Kidney epithelial cell (primary cell): ENCODE measurements around the gene ANKFY1. TPM values are rescaled to one million over a fixed set of nuclear protein-coding genes. Genes with fewer than 3 reads are reported as not detected.
A peak's percentile ranks its signal among the peaks of the same experiment; 100 is the strongest.

Source experiments
- DNase-seq: peaks from one replicate; pipeline ENCODE4 v3.0.0-alpha.2; 2010; ENCODE audit warnings: low read depth
- H3K27me3 ChIP-seq: 2 replicates; pipeline ENCODE4 v1.6.0; 2011; ENCODE audit warnings: low read length; ENCODE audit not compliant: control insufficient read depth, insufficient read depth
- H3K36me3 ChIP-seq: 2 replicates; pipeline ENCODE4 v1.5.1; 2011; ENCODE audit warnings: low read length; ENCODE audit not compliant: control insufficient read depth, insufficient read depth
- H3K4me3 ChIP-seq: 2 replicates; pipeline ENCODE4 v1.5.1; 2011; ENCODE audit warnings: low read depth, mild to moderate bottlenecking, control low read depth, low read length
- total RNA-seq: library from RNA; depleted of rRNA; stranded (reverse); fragments of >200 nt; gene quantifications from 2 replicates; pipeline ENCODE4 v1.2.3, GENCODE V29; 2015
- TF ChIP-seq, protein P1 (sequence below): IDR thresholded peaks from 2 replicates; pipeline ENCODE4 v1.5.1; 2011; ENCODE audit warnings: mild to moderate bottlenecking, moderate library complexity, low read length, control low read depth, inconsistent platforms; ENCODE audit not compliant: insufficient read depth, poor library complexity, severe bottlenecking

The ANKFY1 gene
- total RNA-seq, 1 donor from 2014 or later = 39.4 TPM

DNA sequence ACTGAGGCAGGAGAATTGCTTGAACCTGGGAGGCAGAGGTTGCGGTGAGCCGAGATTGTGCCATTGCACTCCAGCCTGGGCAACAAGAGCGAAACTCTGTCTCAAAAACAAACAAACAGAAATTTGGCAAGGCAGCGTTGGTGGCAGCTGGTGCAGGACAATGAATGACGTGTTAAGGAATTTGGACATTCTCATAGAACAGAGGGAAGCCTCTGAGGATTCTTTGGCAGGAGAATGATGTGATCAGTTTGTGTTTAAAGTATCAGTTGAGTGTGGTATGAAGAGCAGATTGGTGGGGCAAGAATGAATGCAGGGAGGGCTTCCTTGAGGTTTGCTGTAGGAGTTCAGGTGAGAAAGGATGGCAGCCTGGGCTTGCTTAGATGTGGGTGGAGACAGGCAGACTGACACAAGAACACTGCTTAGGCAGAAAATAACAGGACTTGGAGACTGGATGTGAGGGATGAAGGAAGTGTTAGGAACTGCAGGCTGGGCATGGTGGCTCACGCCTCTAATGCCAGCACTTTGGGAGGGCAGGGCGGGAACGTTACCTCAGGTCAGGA, 115.9 kb downstream of the ANKFY1 start:
- H3K4me3 ChIP-seq = no peak overlapping the region
- DNase-seq = no peak
- H3K36me3 ChIP-seq = no peaks in the 10 kb centered on the region
- H3K27me3 ChIP-seq = no peaks in the 10 kb centered on the region
- TF ChIP-seq, protein P1, sequence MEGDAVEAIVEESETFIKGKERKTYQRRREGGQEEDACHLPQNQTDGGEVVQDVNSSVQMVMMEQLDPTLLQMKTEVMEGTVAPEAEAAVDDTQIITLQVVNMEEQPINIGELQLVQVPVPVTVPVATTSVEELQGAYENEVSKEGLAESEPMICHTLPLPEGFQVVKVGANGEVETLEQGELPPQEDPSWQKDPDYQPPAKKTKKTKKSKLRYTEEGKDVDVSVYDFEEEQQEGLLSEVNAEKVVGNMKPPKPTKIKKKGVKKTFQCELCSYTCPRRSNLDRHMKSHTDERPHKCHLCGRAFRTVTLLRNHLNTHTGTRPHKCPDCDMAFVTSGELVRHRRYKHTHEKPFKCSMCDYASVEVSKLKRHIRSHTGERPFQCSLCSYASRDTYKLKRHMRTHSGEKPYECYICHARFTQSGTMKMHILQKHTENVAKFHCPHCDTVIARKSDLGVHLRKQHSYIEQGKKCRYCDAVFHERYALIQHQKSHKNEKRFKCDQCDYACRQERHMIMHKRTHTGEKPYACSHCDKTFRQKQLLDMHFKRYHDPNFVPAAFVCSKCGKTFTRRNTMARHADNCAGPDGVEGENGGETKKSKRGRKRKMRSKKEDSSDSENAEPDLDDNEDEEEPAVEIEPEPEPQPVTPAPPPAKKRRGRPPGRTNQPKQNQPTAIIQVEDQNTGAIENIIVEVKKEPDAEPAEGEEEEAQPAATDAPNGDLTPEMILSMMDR = no peak

DNA sequence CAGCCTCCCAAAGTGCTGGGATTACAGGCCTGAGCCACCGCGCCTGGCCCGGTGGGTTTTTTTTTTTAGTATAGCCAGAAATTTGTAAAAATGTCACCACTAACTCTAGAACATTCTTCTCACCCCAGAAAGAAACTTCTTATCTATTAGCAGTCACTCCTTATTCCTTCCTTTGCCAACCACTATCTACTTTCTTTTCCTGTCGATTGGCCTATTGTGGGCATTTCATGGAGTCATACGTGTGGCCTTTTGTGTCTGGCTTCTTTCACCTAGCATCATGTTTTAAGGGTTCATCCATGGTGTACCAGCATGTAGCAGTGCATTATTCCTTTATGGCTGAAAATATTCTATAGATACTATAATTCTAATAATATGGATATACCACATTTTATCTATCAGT, 117.1 kb downstream of the ANKFY1 start:
- H3K27me3 ChIP-seq = no peaks in the 10 kb centered on the region
- no peak for DNase-seq
- H3K36me3 ChIP-seq = no peaks in the 10 kb centered on the region
- TF ChIP-seq, protein P1 = no peak
- H3K4me3 ChIP-seq = no peak overlapping the region

DNA sequence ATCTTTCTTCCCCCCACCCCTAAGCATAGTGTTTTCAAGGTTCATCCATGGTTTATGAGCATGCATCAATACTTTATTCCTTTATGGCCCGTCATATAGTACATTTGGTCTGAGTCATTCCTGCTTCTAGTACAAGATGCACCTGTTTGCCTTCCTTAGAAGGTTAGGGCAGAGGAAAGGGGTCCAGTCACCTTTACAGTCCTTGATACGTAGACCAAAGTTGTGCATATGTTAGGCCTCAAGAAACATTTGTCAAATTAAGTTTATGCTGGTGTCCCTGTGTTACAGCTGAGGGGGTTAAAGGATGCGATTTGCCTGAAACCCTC, 119.4 kb downstream of the ANKFY1 start:
- TF ChIP-seq, protein P1 = no peak
- DNase-seq = no peak
- Histone ChIP-seq H3K4me3 (peak overlapping the region; percentile 79), H3K36me3 (no peaks in the 10 kb centered on the region), H3K27me3 (no peaks in the 10 kb centered on the region)

DNA sequence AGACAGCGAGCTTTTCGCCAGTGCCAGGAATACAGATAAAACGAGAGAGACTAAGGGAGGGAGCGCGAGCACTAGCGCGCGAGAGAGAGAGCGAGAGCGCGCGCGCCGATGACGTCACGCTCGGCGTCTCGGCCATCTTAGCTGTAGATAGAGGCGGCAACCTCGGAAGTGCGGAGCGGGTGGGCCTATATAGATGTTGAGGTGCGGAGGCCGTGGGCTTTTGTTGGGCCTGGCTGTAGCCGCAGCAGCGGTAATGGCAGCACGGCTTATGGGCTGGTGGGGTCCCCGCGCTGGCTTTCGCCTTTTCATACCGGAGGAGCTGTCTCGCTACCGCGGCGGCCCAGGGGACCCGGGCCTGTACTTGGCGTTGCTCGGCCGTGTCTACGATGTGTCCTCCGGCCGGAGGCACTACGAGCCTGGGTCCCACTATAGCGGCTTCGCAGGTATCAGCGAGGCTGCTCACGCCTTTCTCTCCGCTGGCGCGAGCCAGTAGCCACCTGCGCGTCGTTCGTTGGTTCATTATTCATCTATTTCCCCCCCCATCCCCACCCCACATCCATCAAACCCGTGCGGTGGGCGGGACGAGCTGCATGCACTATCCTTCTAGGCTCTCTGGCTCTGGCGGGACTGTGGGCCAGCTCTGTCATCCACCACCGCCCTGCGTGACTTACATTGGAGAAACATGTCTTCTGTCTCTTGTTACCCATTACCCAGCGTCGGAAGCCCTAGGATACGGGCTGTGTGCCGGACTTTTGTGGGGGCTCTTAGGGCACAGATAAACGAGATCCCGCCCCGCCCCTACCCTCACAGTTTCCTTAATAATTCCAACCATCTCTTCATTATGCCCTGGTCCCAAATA, 120.0 kb downstream of the ANKFY1 start:
- H3K36me3 ChIP-seq = no peaks in the 10 kb centered on the region
- H3K27me3 ChIP-seq = no peaks in the 10 kb centered on the region
- TF ChIP-seq, protein P1 = no peak
- peak; percentile 42 for DNase-seq
- H3K4me3 ChIP-seq = peak overlapping the region; percentile 79

DNA sequence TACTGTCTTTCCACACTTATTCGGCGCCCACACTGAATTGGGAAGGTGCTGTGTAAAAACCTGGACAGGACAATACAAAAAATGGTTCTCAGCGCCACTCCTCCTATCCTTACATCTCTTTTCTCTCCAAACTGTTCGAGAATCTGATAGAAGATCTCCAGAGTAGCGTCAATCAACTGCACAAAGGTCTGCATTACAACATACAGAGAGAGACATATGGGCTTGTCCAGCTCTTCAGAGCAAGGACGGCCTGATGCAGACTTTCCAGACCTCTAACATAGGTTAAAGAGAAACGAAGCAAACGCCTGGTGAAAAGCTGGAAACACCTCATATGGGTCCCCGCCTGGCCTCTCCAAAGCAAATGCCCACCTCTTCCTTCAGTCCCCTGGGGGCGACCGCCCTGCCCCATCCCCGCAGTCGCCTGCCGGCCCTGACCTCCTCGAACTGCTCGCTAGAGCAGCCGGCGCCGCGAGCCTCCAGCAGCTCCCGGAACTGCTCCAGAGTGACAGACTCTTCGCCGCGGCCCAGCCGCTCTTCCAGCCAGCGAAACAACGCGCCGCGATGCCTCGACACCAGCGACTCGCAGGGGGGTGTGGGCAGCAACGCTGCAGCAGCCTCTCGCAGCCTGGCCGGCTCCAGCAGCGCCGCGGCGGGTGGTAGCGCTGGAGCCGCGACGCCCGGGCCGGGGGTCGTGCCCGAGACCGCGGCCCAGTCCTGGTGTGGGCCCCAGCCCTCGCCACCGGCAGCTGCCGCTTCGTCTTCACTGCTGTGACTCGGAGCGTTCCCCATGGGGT, 121.5 kb downstream of the ANKFY1 start:
- Histone ChIP-seq H3K36me3 (no peaks in the 10 kb centered on the region), H3K4me3 (peak overlapping the region; percentile 79), H3K27me3 (no peaks in the 10 kb centered on the region)
- TF ChIP-seq, protein P1 = no peak
- DNase-seq = no peak
